Stimulated activated CD8-positive, alpha-beta memory T cell treated with anti-CD3 and anti-CD28 coated beads, Interleukin-2, amount 100 ng/mL, for 48 hours (primary cell): ENCODE results near the gene PRR5L.
"Not testable (repeated sequence)": the region's sequence is repeated elsewhere in the genome, so short reads cannot be mapped to it uniquely, and the experiment has no call there.

Experiments used
- DNase-seq, 2 donors: peaks; one replicate each; pipeline ENCODE4 v3.0.0-alpha.2; 2020; ENCODE audit warnings: low read depth in 2 of 2

PRR5L gene

GRCh38 chr11:36459046-36459445 lies 163.0 kb downstream of the PRR5L start:
- DNase-seq = no peak

GRCh38 chr11:36460220-36460619 lies 164.1 kb downstream of the PRR5L start:
- DNase-seq = no peak

GRCh38 chr11:36462321-36462720 lies 166.2 kb downstream of the PRR5L start:
- DNase-seq = no peak

GRCh38 chr11:36463781-36464180 lies 167.7 kb downstream of the PRR5L start:
- no peak for DNase-seq

GRCh38 chr11:36464720-36465119 lies 168.6 kb downstream of the PRR5L start:
- no peak for DNase-seq

GRCh38 chr11:36465449-36466163 lies 169.5 kb downstream of the PRR5L start:
- DNase-seq = no peak

- no peak for DNase-seq
Observed at GRCh38 chr11:36467012-36467411, 170.9 kb downstream of the PRR5L start.

- no peak for DNase-seq
Observed at GRCh38 chr11:36467916-36468315, 171.8 kb downstream of the PRR5L start.

GRCh38 chr11:36469063-36469462 lies 173.0 kb downstream of the PRR5L start:
- no peak for DNase-seq

GRCh38 chr11:36469881-36470802 lies 174.1 kb downstream of the PRR5L start:
- DNase-seq = no peak

- DNase-seq = no peak
Observed at GRCh38 chr11:36471577-36471976, 175.5 kb downstream of the PRR5L start.

- DNase-seq = no peak
Observed at GRCh38 chr11:36475192-36475591, 179.1 kb downstream of the PRR5L start.

- DNase-seq = no peak
Observed at GRCh38 chr11:36478700-36479329, 182.7 kb downstream of the PRR5L start.

- DNase-seq = no peak
Observed at GRCh38 chr11:36480833-36481232, 184.7 kb downstream of the PRR5L start.

- DNase-seq = not testable (repeated sequence)
Observed at GRCh38 chr11:36483042-36483441, 187.0 kb downstream of the PRR5L start.

- DNase-seq = no peak
Observed at GRCh38 chr11:36485298-36486002, 189.4 kb downstream of the PRR5L start.

- DNase-seq = no peak
Observed at GRCh38 chr11:36487619-36488018, 191.5 kb downstream of the PRR5L start.

GRCh38 chr11:36488096-36488495 lies 192.0 kb downstream of the PRR5L start:
- no peak for DNase-seq

- DNase-seq = no peak
Observed at GRCh38 chr11:36490026-36490806, 194.1 kb downstream of the PRR5L start.

GRCh38 chr11:36492724-36493304 lies 196.7 kb downstream of the PRR5L start:
- no peak for DNase-seq

GRCh38 chr11:36493332-36493731 lies 197.2 kb downstream of the PRR5L start:
- DNase-seq = no peak
